GM21723 (cell line): ENCODE measurements around the gene ZNF20.
"Not testable (repeated sequence)": the region's sequence is repeated elsewhere in the genome, so short reads cannot be mapped to it uniquely, and the experiment has no call there.

Source experiments
- ATAC-seq: cut with Tn5 transposase; IDR thresholded peaks from one replicate; pipeline ENCODE4 v1.9.1; 2021; ENCODE audit warnings: mild to moderate bottlenecking, moderate library complexity; ENCODE audit not compliant: unreplicated experiment

Gene ZNF20

GRCh38 chr19:12113121-12113520 lies 27.0 kb downstream of the ZNF20 start:
- no peak for ATAC-seq

GRCh38 chr19:12112701-12113100 lies 27.4 kb downstream of the ZNF20 start:
- ATAC-seq, result no peak

DNA sequence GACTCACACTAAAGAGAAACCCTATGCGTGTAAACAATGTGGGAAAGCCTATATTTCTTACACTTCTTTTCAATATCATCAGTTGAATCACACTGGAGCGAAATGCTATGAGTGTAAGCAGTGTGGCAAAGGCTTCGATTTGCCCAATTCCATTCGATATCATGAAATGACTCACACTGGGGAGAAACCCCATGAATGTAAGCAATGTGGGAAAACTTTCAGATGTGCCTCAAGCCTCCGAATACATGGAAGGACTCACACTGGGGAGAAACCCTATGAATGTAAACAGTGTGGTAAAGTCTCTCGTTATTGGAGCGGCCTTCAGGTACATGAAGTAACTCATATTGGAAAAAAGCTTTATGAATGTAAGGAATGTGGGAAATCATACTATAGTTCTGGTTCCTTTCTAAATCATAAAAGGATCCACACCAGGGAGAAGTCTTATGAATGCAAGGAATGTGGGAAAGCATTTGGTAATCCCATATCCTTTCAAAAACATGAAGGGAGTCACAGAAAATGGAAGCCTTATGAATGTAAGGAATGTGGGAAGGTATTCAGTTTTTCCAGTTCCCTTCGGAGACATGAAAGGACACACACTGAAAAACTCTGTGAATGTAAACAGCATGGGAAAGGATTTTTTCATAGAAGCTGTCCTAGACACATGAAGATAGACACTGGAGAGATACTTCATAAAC lies 28.1 kb downstream of the ZNF20 start:
- ATAC-seq, result no peak

DNA sequence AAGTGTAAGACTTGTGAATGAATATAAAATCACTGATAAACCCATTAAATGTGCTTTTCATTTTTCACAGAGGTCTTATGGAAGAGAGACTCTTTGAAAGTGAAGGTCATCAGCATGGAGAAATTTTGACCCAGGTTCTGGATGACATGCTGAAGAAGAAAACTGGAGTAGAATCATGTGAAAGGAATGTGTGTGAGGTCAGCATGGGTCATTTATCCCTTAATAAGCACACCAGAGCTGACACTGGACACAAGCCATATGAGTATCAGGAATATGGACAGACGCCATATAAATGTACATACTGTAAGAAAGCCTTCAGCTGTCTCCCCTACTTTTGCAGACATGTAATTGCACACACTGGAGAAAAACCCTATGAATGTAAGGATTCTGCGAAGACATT lies 29.0 kb downstream of the ZNF20 start:
- ATAC-seq, result no peak

- ATAC-seq, result not testable (repeated sequence)
Observed at GRCh38 chr19:12103909-12104308, 36.2 kb downstream of the ZNF20 start.

- no peak for ATAC-seq
Observed at GRCh38 chr19:12098040-12098439, 42.1 kb downstream of the ZNF20 start.

DNA sequence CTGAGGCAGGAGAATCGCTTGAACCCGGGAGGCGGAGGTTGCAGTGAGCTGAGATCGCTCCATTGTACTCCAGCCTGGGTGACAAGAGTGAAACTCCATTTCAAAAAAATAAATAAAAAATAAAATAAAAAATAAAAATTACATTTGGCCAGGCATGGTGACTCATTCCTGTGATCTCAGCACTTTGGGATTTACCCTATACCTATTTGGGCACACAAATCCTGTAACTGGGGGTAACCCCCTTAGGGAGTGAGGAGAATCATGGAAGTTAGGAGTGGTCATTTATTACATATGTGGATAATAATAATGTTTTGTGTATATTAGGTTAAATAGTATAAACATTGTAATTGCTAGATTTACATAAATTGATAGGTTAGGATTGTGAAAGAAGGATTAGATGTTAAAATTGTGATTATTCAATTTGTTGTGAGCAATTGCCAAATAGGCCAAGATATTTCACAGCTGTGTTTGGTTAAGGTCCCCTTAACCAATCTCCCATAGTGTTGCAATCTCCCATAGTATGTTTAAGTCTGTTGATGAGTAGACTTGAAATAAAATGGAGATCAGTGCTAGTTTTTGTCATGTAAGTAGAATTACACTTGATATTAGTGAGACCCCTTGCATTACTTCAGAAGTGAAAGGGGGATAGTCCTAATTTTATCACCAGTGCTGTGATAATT lies 44.9 kb downstream of the ZNF20 start:
- no peak for ATAC-seq

GRCh38 chr19:12093777-12094176 lies 46.4 kb downstream of the ZNF20 start:
- no peak for ATAC-seq

DNA sequence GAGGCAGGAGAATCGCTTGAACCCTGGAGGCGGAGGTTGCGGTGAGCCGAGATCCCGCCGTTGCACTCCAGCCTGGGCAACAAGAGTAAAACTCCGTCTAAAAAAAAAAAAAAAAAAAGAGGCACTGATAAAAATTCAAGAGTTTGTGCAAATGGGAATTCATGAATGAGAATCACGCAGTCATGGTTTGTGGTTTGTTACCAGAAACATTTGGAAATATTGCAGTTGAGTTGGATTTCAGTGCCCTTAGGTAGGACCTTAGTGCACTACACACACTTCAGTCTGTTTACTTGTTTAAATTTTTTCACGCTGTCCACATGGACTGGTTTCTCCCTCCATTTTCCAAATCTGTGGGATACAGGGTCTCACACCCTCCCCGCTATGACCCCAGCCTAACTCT lies 47.2 kb downstream of the ZNF20 start:
- no peak for ATAC-seq

DNA sequence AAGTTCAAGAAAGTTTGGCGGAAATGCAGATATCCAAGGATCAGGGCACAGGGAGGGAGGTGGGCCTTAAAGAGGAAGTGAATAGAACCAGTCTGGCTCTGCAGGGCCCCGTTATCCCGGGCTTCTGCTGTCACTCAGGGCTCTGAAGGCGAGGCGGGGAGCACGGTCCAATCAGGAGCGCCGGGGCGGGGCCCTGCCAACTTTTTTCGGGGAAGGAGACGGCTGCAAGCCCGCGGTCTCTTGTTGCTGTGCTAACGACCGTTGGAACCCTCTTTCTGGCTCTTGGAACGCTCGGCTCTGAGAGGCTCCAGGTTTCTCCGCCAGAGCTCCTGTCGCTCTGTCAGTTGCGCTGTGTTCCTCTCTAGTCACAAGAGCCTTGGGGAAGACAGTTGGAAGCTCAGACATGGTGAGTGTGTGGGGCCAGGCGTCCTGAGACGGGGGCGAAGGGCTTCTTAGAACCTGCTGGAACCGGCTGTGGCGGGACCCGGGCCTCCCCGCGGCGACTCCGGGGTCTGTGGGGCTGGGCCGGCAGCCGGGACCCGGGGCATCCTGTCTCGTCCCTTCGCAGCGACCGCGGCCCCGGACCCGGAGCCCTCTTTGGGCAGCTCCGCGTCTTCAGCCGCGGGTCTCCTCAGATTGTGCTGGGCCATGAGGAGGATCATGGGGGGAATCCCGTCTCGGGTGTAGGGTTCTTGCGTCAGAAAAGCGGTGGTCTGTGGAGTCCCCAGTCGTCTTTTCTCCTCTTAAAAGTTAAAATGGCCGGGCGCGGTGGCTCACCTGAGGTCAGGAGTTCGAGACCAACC lies 47.9 kb downstream of the ZNF20 start:
- ATAC-seq, result no peak

- no peak for ATAC-seq
Observed at GRCh38 chr19:12090807-12091206, 49.3 kb downstream of the ZNF20 start.

DNA sequence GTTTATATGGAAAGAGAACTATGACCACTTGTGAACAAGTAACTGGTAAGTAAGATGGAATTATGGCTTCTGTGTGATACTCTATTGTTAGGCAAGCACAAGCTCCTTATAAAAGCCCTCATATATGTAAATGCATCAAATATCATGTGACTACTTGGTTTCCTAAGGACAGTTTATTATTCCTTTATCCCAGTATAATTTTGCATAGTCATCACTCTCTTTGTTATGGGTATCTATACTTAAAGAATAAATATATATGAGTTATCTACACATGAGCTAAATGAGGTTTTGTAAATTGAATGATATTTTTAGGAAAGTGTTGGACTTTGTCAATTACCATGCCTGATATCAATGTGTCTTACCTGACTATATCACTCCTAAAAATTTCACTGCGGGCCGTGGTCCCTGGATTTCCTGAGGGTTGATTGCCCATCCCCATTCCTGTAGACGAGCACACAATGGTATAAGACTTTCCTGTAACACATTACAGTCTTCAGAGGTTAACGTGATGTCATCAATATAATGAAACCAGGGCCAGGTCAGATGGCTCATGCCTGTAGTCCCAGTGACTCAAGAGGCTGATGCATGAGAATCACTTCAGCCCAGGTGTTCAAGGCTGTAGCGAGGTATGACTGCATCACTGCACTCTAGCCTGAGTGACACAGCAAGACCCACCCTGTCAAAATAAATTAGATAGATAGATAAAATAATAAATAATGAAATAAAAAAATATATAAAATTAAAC lies 54.9 kb downstream of the ZNF20 start:
- ATAC-seq, result no peak

- not testable (repeated sequence) for ATAC-seq
Observed at GRCh38 chr19:12083336-12083735, 56.8 kb downstream of the ZNF20 start.
